Smooth muscle cell (in vitro differentiated cells): ENCODE results near the gene GRXCR2. TPM values are rescaled to one million over a fixed set of nuclear protein-coding genes. Genes with fewer than 3 reads are reported as not detected.
A peak's percentile ranks its signal among the peaks of the same experiment; 100 is the strongest.
"Not testable (repeated sequence)": the region's sequence is repeated elsewhere in the genome, so short reads cannot be mapped to it uniquely, and the experiment has no call there.

Experiments used
- DNase-seq: peaks from one replicate; lab custom pipeline; 2025; ENCODE audit not compliant: unreplicated experiment; lab: John Stamatoyannopoulos, UW
- H2AFZ ChIP-seq: fragments of 200-600 bp; sonication (generic); 2 replicates; pipeline ENCODE4 v1.6.0; 2016; ENCODE audit warnings: antibody characterized with exemption, low read depth, mild to moderate bottlenecking
- H3F3A ChIP-seq: fragments of 200-600 bp; sonication (generic); 2 replicates; pipeline ENCODE4 v1.6.0; 2017; ENCODE audit warnings: antibody characterized with exemption, low read depth
- H3K27ac ChIP-seq: fragments of 200-600 bp; sonication (generic); 2 replicates; pipeline ENCODE4 v1.5.1; 2016; ENCODE audit warnings: low read depth, mild to moderate bottlenecking
- H3K27me3 ChIP-seq: fragments of 200-600 bp; sonication (generic); 2 replicates; pipeline ENCODE4 v1.6.1; 2016; ENCODE audit warnings: low read depth, mild to moderate bottlenecking
- H3K36me3 ChIP-seq: fragments of 200-600 bp; sonication (generic); 2 replicates; pipeline ENCODE4 v1.5.1; 2016; ENCODE audit warnings: low read depth
- H3K4me1 ChIP-seq: fragments of 200-600 bp; sonication (generic); 2 replicates; pipeline ENCODE4 v1.5.1; 2016; ENCODE audit warnings: low read depth
- H3K4me2 ChIP-seq: fragments of 200-600 bp; sonication (generic); 2 replicates; pipeline ENCODE4 v1.6.0; 2016; ENCODE audit warnings: mild to moderate bottlenecking
- H3K4me3 ChIP-seq: fragments of 200-600 bp; sonication (generic); 2 replicates; pipeline ENCODE4 v1.5.1; 2016; ENCODE audit warnings: mild to moderate bottlenecking
- H3K79me2 ChIP-seq: fragments of 200-600 bp; sonication (generic); 2 replicates; pipeline ENCODE4 v1.6.0; 2016; ENCODE audit warnings: low read depth, mild to moderate bottlenecking
- H3K9ac ChIP-seq: fragments of 200-600 bp; sonication (generic); 2 replicates; pipeline ENCODE4 v1.6.0; 2016; ENCODE audit warnings: low read depth
- H3K9me3 ChIP-seq: fragments of 200-600 bp; sonication (generic); replicated peaks from 2 replicates; pipeline ENCODE4 v1.5.1; 2016; ENCODE audit warnings: low read depth
- H4K20me1 ChIP-seq: fragments of 200-600 bp; sonication (generic); 2 replicates; pipeline ENCODE4 v1.6.0; 2016; ENCODE audit warnings: low read depth
- WGBS: methylation state at CpG from one replicate; pipeline ENCODE4 v1.1.7; 2016; ENCODE audit warnings: low lambda C conversion rate; 5-methylcytosine and 5-hydroxymethylcytosine counted together
- polyA plus RNA-seq: library from polyadenylated mRNA; unstranded; fragments of >200 nt; fragmentation: Nextera tagmentation; extraction: Ambion mirVana; gene quantifications from 2 replicates; pipeline ENCODE4 v1.2.1, GENCODE V29; 2016
- total RNA-seq: library from RNA; depleted of rRNA; stranded (reverse); fragments of >200 nt; gene quantifications from 2 replicates; pipeline ENCODE4 v1.2.3, GENCODE V29; 2014
- TF ChIP-seq, protein P1 (sequence below): fragments of 200-600 bp; sonication (generic); IDR thresholded peaks from 2 replicates; pipeline ENCODE4 v1.5.1; 2017; ENCODE audit warnings: borderline replicate concordance, mild to moderate bottlenecking, antibody characterized with exemption; ENCODE audit not compliant: insufficient read depth, poor library complexity, severe bottlenecking

Gene GRXCR2
- total and polyA plus RNA-seq, 2 experiments from 2014 or later, result not detected

DNA sequence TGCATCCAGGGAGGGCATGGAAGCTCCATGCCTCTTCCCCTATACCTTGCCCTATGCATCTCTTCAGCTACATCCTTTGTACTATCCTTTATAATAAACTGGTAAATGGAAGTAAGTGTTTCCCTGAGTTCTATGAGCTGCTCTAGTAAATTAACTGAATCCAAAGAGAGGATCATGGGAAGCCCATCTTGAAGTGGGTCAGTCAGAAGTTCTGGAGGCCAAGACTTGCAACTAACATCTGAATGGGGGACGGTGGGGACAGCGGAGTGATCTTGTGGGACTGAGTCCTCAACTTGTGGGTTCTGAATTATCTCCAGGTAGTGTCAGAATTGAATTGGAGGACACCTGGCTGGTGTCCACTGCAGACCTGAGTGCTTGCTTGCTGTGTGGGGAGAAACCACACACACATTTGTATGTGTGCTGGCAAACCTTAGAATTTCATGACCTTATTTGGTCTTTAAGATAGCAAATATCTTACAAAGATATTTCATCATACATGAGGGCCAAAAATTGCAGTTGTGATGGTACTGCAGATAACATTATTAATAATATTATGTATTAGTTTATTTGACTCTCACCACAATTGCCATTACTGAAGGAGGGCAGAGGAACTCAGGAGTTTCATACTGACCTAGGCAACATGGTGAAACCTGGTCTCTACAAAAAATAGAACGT, 32.2 kb downstream of the GRXCR2 start:
- Histone ChIP-seq H3K36me3 (no peaks in the 10 kb centered on the region), H3F3A (peaks cover 4% of the 10 kb centered on the region)
- TF ChIP-seq, protein P1, sequence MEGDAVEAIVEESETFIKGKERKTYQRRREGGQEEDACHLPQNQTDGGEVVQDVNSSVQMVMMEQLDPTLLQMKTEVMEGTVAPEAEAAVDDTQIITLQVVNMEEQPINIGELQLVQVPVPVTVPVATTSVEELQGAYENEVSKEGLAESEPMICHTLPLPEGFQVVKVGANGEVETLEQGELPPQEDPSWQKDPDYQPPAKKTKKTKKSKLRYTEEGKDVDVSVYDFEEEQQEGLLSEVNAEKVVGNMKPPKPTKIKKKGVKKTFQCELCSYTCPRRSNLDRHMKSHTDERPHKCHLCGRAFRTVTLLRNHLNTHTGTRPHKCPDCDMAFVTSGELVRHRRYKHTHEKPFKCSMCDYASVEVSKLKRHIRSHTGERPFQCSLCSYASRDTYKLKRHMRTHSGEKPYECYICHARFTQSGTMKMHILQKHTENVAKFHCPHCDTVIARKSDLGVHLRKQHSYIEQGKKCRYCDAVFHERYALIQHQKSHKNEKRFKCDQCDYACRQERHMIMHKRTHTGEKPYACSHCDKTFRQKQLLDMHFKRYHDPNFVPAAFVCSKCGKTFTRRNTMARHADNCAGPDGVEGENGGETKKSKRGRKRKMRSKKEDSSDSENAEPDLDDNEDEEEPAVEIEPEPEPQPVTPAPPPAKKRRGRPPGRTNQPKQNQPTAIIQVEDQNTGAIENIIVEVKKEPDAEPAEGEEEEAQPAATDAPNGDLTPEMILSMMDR, result no peak

DNA sequence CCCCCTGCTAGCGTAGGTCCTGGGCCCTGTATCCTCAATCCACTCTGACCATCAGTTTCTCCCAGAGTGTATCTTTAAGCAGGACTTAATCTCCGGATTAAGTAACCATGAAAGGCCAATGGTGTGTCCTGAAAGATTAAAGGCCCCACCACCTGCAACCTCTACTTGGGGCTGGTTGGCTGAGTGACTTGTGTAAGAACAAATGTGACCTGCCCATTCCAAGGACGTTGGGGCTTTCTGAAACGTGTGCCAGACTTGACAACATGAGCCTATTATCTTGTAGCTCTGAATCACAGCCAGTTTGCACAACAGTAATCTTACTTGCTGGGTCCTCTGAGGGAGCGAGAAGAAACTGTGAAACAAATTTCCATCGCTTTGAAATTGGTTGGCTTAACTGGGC, 34.5 kb downstream of the GRXCR2 start:
- H3K4me2 ChIP-seq, result no peak overlapping the region
- peaks cover 6% of the 10 kb centered on the region for H3K4me1 ChIP-seq
- H3K36me3 ChIP-seq, result no peaks in the 10 kb centered on the region
- no peak for DNase-seq
- WGBS, result 48% methylated on average over 6 of the region's 6 CpGs
- peaks cover 4% of the 10 kb centered on the region for H3F3A ChIP-seq
- no peak overlapping the region for H2AFZ ChIP-seq
- TF ChIP-seq, protein P1, result no peak
- no peak overlapping the region for H3K4me3 ChIP-seq
- no peaks in the 10 kb centered on the region for H4K20me1 ChIP-seq
- H3K9ac ChIP-seq, result no peak overlapping the region
- no peaks in the 10 kb centered on the region for H3K27me3 ChIP-seq
- no peak overlapping the region for H3K27ac ChIP-seq
- no peaks in the 10 kb centered on the region for H3K79me2 ChIP-seq
- no peaks in the 10 kb centered on the region for H3K9me3 ChIP-seq

More for the DNA sequence above, 32.2 kb downstream of the GRXCR2 start:
- 93% methylated on average over 3 of the region's 3 CpGs for WGBS
- Histone ChIP-seq H3K9me3 (no peaks in the 10 kb centered on the region), H3K27me3 (no peaks in the 10 kb centered on the region), H2AFZ (no peak overlapping the region), H3K4me1 (peaks cover 4% of the 10 kb centered on the region), H3K4me3 (no peak overlapping the region), H3K27ac (no peak overlapping the region), H3K79me2 (no peaks in the 10 kb centered on the region), H3K9ac (no peak overlapping the region), H3K4me2 (no peak overlapping the region), H4K20me1 (no peaks in the 10 kb centered on the region)
- DNase-seq, result no peak

DNA sequence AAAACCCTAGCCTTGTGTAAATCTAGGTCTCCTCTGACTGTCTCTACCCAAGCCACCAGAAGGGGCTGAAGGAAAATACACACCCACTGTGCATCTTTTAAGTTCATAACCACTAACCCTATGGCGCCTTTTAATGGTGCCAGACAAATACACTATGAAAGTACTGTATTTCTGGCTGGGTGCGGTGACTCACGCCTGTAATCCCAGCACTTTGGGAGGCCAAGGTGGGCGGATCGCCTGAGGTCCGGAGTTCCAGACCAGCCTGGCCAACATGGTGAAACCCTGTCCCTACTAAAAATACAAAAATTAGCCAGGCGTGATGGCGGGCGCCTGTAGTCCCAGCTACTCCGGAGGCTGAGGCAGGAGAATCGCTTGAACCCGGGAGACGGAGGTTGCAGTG, 36.6 kb downstream of the GRXCR2 start:
- H3K4me2 ChIP-seq, result peak overlapping the region; percentile 85

DNA sequence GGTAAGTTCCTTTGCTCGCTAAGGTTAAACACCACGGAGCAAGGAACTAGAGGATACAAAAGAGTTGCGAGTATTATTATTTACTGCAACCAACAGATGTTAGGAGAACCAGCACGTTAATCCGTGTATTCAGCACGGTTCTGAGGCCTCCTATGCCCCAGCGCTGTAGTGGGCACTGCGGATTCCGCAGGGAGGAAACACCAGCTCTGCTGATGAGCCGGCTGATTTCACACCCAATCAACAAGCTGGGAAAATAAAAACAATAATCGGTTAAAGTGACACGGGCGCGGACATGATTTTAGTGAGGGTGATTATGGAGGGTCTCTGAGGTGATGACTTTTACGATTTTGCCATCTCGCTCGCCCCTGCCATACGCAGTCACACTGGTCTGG, 37.0 kb downstream of the GRXCR2 start:
- TF ChIP-seq, protein P1, result no peak
- Histone ChIP-seq H4K20me1 (no peaks in the 10 kb centered on the region), H3K27me3 (no peaks in the 10 kb centered on the region), H3F3A (peaks cover 4% of the 10 kb centered on the region), H3K27ac (no peak overlapping the region), H3K36me3 (no peaks in the 10 kb centered on the region), H3K4me1 (peaks cover 6% of the 10 kb centered on the region), H3K9me3 (no peaks in the 10 kb centered on the region), H3K9ac (no peak overlapping the region), H3K4me3 (peak overlapping the region; percentile 58), H3K79me2 (no peaks in the 10 kb centered on the region), H2AFZ (peak overlapping the region; percentile 78), H3K4me2 (peak overlapping the region; percentile 85)
- DNase-seq, result no peak
- 66% methylated on average over 18 of the region's 18 CpGs for WGBS

More for the DNA sequence above, 36.6 kb downstream of the GRXCR2 start:
- WGBS, result 93% methylated on average over 12 of the region's 13 CpGs
- H4K20me1 ChIP-seq, H2AFZ ChIP-seq, DNase-seq, H3K9me3 ChIP-seq, H3K4me3 ChIP-seq, H3K36me3 ChIP-seq, H3K27ac ChIP-seq, H3K9ac ChIP-seq, H3F3A ChIP-seq, H3K79me2 ChIP-seq, H3K4me1 ChIP-seq, H3K27me3 ChIP-seq: not testable (repeated sequence)
